Measurements from ENCODE around the gene ENDOG.
"Not testable (repeated sequence)": the region's sequence is repeated elsewhere in the genome, so short reads cannot be mapped to it uniquely, and the experiment has no call there.

ENDOG gene

DNA sequence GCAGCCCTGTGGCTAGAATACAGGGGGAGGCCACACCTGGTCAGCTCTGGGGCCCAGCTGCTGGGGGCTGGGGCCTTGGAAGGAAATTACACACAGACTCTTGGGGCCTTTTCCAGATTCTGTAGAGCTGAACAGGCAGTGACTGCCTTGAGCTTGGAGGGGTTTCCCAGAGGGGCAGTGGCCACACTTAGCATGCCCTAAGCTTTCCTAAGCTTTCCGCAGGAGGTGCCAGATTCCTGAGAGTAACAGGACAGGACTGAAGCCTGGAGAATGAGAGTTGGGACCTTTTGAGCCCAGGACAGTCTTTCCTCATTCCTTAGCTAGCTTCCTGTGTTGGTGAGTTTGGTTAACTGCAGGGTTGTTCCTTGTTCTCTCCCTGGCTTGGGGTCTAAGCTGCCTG lies 29.9 kb upstream of the ENDOG start:
- no peak for TF ChIP-seq ZFX (IDR thresholded peaks at IDR 0.05)
- TF ChIP-seq, protein P1, sequence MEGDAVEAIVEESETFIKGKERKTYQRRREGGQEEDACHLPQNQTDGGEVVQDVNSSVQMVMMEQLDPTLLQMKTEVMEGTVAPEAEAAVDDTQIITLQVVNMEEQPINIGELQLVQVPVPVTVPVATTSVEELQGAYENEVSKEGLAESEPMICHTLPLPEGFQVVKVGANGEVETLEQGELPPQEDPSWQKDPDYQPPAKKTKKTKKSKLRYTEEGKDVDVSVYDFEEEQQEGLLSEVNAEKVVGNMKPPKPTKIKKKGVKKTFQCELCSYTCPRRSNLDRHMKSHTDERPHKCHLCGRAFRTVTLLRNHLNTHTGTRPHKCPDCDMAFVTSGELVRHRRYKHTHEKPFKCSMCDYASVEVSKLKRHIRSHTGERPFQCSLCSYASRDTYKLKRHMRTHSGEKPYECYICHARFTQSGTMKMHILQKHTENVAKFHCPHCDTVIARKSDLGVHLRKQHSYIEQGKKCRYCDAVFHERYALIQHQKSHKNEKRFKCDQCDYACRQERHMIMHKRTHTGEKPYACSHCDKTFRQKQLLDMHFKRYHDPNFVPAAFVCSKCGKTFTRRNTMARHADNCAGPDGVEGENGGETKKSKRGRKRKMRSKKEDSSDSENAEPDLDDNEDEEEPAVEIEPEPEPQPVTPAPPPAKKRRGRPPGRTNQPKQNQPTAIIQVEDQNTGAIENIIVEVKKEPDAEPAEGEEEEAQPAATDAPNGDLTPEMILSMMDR (conservative IDR thresholded peaks at IDR 0.05): no peak

DNA sequence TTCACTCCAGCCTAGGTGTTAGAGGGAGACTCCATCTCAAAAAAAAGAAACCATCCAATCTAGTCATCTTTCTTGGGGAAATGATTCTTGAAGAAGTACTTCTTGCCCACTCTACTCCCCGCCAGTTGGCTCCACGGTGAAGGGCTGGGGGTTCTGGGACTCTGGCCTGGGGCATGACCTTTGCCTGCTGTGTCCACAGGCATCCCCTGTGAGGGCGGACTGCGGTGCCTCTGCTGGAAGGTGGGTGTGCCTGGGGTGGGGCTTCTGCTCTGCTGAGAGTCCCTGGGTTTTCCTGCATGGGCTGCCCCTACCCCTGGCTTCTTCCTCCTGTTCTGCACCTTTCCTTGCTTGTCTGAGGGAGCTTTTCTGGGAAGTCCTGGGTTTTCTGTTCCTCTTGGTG lies 27.8 kb upstream of the ENDOG start:
- no peak overlapping the region for H3K27ac ChIP-seq
- no peak for TF ChIP-seq ZFX (IDR thresholded peaks at IDR 0.05)
- TF ChIP-seq, protein P1 (conservative IDR thresholded peaks at IDR 0.05): no peak

More for the DNA sequence above, 29.9 kb upstream of the ENDOG start:
- H3K27ac ChIP-seq: peak overlapping the region; percentile 84; the same call in 1 of the 2 replicates

DNA sequence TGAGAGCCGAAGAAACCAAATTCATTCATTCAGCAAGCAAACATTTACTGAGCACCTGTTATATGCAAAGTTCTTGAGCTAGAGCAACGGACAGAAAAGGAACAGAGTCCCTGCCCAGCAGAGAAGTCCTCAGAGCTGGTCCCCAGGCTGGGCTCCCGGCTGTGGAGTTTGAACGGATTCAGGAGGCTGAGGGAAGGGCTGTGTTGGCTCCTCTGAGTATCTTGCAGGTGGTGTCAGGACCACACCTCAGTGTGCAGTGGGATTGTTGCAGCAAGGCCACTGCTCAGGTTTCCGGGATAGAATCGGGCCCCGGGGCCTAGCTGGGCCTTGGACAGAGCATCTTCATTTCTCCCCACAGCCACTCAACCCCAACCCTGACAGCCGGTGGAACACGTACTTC lies 26.2 kb upstream of the ENDOG start:
- no peak overlapping the region for H3K27ac ChIP-seq
- TF ChIP-seq ZFX (IDR thresholded peaks at IDR 0.05): no peak
- TF ChIP-seq, protein P1 (conservative IDR thresholded peaks at IDR 0.05): no peak

DNA sequence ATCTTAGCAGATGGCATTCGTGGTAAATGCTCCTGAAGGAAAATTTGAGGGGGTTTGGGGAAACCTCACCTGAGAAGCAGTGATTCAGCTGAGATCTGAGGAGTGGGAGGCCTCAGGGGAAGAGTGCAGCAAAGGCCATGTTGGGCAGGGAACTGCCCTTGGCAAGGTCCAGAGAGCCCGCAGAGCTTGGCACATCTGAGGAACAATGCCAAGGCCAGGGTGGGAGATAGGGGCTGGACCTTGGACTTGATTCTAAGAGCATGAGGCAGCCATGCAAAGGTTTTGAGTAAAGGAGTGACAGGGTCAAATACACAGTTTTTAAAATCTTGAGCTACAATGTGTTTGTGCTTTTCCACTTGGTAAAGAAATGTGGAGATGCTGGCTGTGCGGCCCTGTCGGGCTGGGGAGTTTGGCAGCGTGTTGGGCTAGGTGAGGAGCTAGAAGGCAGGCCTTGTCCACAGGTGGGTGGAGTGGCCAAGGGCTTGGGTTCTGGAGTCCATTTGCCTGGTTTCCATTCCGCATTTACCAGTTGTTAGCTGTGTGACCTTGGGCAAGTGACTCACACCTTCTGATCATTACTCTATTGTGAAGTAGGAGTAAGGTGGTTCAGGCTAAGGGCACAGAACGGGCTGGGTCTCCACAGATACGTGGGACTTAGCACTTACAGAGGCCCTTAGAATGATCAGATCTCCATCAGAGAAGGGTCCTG lies 25.2 kb upstream of the ENDOG start:
- no peak for TF ChIP-seq ZFX (IDR thresholded peaks at IDR 0.05)
- TF ChIP-seq, protein P1 (conservative IDR thresholded peaks at IDR 0.05): no peak
- H3K27ac ChIP-seq: no peak overlapping the region

DNA sequence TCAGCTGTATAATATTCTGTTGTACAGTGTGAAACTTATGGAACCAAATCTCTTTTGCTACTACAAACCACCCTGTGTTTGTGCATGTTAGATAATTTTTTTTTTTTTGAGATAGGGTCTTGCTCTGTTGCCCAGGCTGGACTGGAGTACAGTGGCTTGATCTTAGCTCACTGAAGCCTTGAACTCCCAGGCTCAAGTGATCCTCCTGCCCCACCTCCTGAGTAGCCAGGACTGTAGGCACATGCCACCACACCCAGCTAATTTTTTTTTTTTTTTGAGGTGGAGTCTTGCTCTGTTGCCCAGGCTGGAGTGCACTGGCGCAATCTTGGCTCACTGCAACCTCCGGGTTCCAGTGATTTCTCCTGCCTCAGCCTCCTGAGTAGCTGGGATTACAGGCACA lies 23.3 kb upstream of the ENDOG start:
- H3K27ac ChIP-seq: not testable (repeated sequence)

DNA sequence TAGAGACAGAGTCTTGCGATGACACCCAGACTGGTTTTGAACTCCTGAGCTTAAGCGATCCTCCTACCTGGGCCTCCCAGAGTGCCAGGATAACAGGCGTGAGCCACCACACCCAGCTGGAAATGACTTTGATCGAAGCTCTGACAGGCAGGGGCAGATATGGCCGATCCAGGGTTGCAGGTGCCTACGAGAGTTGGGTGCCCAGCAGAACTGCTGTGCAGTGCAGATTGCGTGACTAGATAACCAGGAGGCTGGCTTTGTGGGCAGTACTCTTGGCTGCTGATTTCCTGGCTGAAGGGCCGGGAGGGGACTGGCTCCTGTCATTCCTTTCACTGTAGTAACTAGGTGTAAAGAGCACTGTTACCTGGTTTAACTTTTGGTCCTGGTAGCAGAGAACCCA lies 19.4 kb upstream of the ENDOG start:
- TF ChIP-seq ZFX (IDR thresholded peaks at IDR 0.05): no peak
- TF ChIP-seq, protein P1 (conservative IDR thresholded peaks at IDR 0.05): no peak
- H3K27ac ChIP-seq: no peak overlapping the region

DNA sequence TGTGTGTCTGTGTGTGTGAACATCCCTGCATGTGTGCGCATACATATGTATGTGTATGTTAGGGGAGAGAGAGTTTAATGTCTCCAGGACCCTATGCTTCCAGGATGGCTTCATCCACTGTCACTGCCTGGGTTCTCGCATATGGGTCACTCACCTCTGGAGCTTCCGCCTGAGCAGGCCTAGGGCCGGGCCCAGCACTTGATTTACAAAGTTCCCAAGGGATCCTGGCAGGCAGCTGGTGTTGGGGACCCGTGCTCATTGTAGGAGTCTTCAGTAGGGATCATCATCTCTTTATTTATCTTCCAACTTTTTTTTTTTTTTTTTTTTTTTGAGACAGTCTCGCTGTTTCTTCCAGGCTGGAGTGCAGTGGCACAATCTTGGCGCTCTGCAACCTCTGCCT lies 18.2 kb upstream of the ENDOG start:
- TF ChIP-seq ZFX (IDR thresholded peaks at IDR 0.05): no peak
- TF ChIP-seq, protein P1 (conservative IDR thresholded peaks at IDR 0.05): no peak
- no peak overlapping the region for H3K27ac ChIP-seq

DNA sequence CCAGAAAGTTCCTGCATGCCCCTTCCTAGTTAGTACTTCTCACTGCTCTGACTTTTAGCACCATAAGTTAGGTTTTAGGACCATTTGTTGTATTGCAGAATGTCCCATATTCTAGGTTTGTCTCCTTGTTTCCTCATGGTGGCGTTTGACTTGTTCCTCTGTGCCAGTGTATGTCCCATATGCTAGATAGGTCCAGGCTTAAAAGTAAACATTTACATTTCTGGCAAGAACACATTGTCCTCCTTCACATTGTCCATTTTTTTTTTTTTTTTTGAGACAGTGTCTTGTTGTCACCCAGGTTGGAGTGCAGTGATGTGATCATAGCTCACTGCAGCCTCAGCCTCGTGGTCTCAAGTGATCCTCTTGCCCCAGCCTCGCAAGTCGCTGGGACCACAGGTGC lies 15.8 kb upstream of the ENDOG start:
- no peak for TF ChIP-seq ZFX (IDR thresholded peaks at IDR 0.05)
- TF ChIP-seq, protein P1 (conservative IDR thresholded peaks at IDR 0.05): no peak
- peak overlapping the region; percentile 19 for H3K27ac ChIP-seq

Measured in C4-2B (cell line).